Choroid plexus epithelial cell (primary cell): ENCODE measurements around the gene SLC8A1.
A peak's percentile ranks its signal among the peaks of the same experiment; 100 is the strongest.

Experiments
- DNase-seq: peaks from one replicate; pipeline ENCODE4 v3.0.0-alpha.2; 2010; ENCODE audit warnings: low read depth
- H3K4me3 ChIP-seq: 2 replicates; pipeline ENCODE4 v1.5.1; 2011; ENCODE audit warnings: low read depth, mild to moderate bottlenecking, control low read depth, low read length, moderate library complexity
- TF ChIP-seq, protein P1 (sequence below): conservative IDR thresholded peaks from 2 replicates; pipeline ENCODE4 v1.5.1; 2011; ENCODE audit warnings: low read depth, mild to moderate bottlenecking, control low read depth, inconsistent platforms, low read length, moderate library complexity

The SLC8A1 gene

DNA sequence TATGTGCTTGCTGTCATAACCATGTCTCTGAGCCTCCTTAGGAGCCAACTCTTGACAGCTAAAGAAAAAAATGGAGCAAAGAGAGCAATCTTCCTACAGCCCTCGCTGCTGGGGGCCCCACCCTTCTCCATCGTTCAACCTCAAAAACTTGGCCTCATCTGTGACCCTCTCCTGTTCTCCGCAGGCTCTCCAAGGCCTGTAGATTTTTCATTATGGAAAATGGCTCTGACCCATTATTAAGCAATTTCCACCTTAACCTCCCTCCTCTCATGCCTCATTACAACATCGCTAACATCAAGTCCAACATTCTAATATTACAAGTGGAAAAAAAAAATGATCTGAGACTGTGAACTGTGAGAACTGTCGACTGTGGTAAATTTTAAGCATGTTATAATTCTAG is 98.7 kb downstream of the SLC8A1 start:
- H3K4me3 ChIP-seq = no peak overlapping the region
- DNase-seq = no peak
- TF ChIP-seq, protein P1, sequence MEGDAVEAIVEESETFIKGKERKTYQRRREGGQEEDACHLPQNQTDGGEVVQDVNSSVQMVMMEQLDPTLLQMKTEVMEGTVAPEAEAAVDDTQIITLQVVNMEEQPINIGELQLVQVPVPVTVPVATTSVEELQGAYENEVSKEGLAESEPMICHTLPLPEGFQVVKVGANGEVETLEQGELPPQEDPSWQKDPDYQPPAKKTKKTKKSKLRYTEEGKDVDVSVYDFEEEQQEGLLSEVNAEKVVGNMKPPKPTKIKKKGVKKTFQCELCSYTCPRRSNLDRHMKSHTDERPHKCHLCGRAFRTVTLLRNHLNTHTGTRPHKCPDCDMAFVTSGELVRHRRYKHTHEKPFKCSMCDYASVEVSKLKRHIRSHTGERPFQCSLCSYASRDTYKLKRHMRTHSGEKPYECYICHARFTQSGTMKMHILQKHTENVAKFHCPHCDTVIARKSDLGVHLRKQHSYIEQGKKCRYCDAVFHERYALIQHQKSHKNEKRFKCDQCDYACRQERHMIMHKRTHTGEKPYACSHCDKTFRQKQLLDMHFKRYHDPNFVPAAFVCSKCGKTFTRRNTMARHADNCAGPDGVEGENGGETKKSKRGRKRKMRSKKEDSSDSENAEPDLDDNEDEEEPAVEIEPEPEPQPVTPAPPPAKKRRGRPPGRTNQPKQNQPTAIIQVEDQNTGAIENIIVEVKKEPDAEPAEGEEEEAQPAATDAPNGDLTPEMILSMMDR = no peak

DNA sequence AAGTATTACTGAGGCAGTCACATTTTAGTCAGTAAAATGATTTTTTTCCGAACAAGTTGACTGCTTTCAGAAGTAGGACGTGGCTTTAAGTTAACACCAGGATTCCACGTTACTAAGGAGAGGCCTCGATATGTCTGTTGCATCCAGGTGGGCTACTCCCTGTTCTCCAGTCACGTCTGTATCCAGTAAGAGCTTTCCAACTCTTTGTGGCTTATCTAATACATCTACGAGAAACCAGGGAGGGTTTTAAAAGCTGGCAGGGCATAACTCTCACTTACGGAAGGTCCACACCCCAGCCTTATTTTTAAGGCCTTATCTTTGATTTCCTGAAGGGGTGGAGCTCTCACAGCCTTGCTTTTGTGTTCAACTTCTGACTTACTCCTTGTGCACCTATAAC is 99.2 kb downstream of the SLC8A1 start:
- no peak for DNase-seq
- TF ChIP-seq, protein P1 = no peak
- no peak overlapping the region for H3K4me3 ChIP-seq

DNA sequence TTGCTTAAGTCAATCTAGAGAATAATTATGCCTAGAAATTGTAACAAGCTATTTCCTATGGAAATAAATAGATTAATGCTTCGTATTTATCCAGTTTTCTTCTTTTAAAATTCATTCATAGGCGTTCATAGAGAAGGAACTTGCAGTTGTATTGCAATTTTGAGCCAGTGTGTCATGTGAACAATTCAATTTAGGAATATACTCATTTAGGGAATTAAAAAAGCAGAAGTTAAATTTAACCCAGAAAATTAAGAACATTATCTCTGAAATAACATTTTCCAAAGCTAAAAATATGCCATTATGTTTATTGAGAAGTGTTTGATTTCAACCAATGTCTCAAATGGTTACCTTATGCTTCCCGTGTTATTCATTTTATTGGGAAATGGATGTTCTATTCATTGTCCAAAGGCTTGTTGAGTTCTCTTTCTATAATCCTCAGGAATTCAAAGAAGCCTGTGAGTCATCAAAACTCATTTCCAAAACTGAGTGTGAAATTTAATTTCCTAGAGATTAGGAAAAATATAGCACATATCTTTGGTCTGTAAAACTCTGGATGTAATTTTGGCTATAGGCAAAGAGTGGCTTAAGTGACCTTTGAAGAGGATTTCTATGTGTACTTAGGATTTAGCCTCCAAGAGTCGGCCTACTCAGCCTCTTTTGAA is 99.7 kb downstream of the SLC8A1 start:
- H3K4me3 ChIP-seq = no peak overlapping the region
- TF ChIP-seq, protein P1 = no peak
- DNase-seq = no peak

DNA sequence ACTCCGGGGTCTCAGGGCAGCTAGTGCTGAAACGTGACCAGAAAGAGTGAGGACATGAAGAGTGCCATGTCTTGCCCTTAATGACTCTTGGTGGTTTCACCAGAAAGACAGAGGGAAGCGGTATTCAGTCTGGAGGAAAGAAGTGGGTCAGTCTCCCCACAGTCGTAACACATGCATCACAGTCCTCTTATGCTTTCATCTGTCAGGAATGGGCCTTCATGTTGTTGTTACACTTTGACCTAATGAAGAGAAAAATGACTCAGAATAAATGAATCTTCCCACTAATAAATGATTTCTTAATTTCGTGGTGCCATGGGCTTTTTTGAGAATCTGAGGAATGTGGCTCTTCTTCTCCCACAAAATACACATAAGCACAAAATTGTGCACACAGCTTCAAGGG is 103.2 kb downstream of the SLC8A1 start:
- no peak overlapping the region for H3K4me3 ChIP-seq
- peak; percentile 89 for DNase-seq
- TF ChIP-seq, protein P1 = no peak

DNA sequence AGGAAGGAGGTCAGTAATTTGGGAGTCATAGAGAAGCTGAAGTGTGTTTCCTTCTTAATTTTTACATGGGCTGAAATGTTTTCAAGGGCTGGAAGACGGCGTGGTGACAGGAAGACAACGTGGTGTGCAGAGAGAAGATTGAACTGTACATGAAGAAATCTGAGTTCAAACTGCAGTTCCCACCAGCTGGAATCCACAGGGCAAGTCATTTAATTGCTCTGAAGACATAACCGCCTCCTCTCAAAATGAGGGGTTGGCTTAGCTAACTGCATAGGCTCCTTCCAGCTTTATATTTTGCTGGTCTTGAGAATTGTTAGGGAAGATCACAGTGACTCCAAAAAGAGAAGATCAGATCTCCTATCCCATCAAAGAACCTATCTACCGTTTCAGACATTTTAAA is 103.9 kb downstream of the SLC8A1 start:
- peak; percentile 32 for DNase-seq
- TF ChIP-seq, protein P1 = no peak
- H3K4me3 ChIP-seq = no peak overlapping the region

DNA sequence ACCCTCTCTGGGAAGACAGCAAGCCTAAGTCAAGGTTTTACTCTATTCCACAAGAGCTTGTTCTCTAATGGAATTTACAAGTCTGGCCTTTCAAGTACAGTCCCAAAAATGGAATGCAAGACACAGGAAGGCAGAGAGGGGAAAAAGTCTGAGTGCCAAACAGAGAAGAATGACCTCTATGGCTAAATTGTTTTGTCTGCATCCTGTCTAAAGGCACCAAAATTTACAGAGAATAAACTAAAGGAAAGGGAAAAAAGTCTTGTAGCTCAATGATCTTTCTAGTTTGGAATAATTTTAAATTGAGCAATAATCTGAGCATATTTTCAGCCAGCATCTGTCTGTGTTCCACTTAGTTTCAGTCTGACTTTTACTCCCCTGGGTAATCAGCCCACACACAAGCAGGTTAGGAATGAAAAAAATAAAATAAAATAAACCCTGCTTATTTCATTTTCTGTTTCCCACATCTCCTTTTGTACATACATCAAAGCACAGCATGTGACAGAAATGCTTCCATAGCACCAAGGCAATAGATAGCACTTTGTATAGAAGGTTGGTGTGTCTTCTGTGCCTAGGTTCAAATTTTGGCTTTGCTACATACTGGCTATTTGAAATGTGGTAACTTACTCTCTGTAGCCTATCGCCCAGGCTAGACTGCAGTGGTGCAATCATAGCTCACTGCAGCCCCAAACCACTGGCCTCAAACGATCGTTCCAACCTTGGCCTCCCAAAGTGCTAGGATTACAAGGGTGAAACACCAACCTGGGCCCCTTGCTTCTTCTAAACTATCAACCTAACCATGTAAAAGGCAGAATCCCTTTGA is 105.1 kb downstream of the SLC8A1 start:
- peak; percentile 53 for DNase-seq
- TF ChIP-seq, protein P1 = no peak
- no peak overlapping the region for H3K4me3 ChIP-seq

DNA sequence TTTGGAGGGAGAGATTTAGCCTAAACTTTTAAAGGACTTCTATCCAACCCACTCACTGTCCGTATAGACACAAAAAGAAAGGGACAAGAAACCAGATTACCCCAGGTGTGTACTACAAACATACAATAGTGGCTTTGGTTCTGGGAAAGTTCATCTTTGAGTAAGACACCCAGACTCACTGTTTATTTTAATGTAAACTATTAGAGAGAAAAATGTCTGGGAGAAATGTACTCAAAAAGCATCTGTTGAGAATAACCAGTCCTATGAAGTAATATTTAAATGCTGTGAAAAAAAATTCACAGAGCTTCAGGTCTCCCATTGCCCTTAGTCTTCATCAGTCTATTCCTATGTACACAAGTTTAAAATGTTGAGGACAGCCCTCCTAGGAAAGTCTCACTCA is 107.5 kb downstream of the SLC8A1 start:
- no peak overlapping the region for H3K4me3 ChIP-seq
- TF ChIP-seq, protein P1 = no peak
- DNase-seq = no peak
